Stimulated activated naive CD8-positive, alpha-beta T cell treated with anti-CD3 and anti-CD28 coated beads, Interleukin-15, amount 100 ng/mL, for 72 hours (primary cell): ENCODE results near the gene DIAPH2.
A peak's percentile ranks its signal among the peaks of the same experiment; 100 is the strongest.

Experiments used
- ATAC-seq: fragments of 150-1000 bp; cut with Tn5 transposase; 2 replicates; pipeline ENCODE4 v1.10.0; 2021; ENCODE audit warnings: mild to moderate bottlenecking, moderate library complexity
- DNase-seq, 2 donors: peaks; one replicate each; pipeline ENCODE4 v3.0.0; 2021 to 2022
- H3K27ac Mint-ChIP-seq, 2 donors: one replicate each; pipeline ENCODE4 v1.8.0; 2022; ENCODE audit warnings: mild to moderate bottlenecking in 2 of 2, mixed read lengths in 2 of 2, moderate library complexity in 2 of 2
- H3K27me3 Mint-ChIP-seq: one replicate; pipeline ENCODE4 v1.8.0; 2022; ENCODE audit warnings: mixed read lengths
- H3K4me1 Mint-ChIP-seq: one replicate; pipeline ENCODE4 v1.8.0; 2022; ENCODE audit warnings: mild to moderate bottlenecking, mixed read lengths
- H3K4me3 Mint-ChIP-seq, 2 donors: one replicate each; pipeline ENCODE4 v1.8.0; 2022; ENCODE audit warnings: mild to moderate bottlenecking in 2 of 2, mixed read lengths in 2 of 2, moderate library complexity in 1 of 2
- H3K9me3 Mint-ChIP-seq, 2 donors: one replicate each; pipeline ENCODE4 v1.8.0; 2022; ENCODE audit warnings: mixed read lengths in 2 of 2

The DIAPH2 gene

DNA sequence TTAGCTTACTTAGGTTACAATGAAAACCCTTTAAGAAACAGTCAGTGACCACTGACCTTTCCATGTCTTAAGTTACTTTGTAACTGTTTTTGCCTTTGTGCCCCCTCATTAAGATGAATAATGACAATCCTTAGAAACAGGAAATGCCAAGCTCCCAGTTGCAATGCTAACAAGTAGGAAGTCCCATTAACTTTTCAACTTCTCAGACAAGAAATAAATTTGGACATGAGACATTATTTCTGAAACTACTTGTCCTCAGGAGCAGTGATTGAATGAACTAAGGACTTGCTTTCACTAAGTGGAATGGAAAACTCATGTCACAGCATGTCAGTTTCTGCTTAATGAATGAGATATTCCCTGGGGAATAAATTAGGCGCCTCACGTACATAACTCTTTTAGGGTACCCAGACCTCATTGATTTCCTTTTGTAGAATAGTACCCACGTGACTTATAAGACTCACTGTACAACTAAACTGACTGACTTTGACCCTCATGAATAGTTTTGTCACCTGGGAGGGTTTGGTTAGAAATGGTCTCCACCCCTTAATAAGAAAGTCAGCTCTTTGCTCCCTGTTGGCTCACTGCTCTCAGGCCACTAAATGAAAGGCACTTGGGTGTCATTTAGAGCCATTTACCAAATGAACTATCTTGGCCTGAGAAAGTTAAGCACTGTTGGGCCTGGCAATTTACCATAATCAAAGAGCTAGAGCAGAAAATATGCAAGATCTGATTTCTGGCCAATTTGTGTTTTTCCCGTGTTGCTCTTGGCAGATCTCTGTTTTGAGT lies 582.9 kb downstream of the DIAPH2 start:
- no peak for DNase-seq
- ATAC-seq: no peak
- no peaks in the 10 kb centered on the region for H3K4me1 Mint-ChIP-seq
- no peaks in the 10 kb centered on the region for H3K27me3 Mint-ChIP-seq
- no peak overlapping the region for H3K4me3 Mint-ChIP-seq
- no peak overlapping the region for H3K27ac Mint-ChIP-seq
- no peaks in the 10 kb centered on the region for H3K9me3 Mint-ChIP-seq

DNA sequence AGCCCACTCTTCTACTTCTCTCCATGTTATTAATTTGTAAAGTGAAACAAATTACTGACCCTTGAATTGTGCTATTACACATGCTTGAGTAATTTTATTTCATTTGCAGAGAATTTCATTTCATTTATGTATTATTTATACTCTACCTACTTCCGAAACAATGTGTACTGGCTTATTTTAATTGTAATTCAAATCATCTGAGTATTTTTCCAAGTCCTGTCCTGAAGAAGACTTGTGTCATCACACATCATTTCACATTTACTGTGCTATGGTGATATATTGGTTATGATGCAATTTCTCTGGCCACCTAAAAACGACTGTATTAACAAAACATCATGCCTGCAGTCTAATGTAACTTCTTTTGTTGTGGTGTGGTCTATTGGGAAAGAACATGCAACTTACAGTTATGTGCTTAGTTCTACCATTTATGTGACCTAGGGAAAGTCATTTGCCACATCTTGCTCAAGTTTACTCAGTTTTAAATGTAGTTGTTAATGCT lies 583.6 kb downstream of the DIAPH2 start:
- DNase-seq (no peak), ATAC-seq (no peak)
- H3K27me3 Mint-ChIP-seq: no peaks in the 10 kb centered on the region
- H3K9me3 Mint-ChIP-seq: no peaks in the 10 kb centered on the region
- H3K27ac Mint-ChIP-seq: no peak overlapping the region
- H3K4me3 Mint-ChIP-seq: no peak overlapping the region
- H3K4me1 Mint-ChIP-seq: no peaks in the 10 kb centered on the region

DNA sequence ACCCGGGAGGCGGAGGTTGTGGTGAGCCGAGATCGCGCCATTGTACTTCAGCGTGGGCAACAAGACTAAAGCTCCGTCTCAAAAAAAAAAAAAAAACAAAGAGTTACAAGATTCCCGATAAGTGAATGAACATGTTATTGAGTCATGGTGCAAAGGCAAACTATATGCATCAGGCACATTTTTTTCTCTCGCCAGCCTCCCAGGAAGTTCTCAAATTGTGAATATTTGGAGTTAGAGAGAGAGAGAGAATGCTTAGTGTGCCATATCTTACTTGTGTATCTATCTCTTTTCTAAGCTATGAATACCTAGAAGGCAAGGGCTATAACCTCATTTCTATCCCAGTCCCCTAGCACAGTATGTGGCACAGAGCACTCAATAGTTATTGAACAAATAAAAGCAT lies 599.9 kb downstream of the DIAPH2 start:
- Mint-ChIP-seq H3K9me3 (no peaks in the 10 kb centered on the region), H3K27me3 (no peaks in the 10 kb centered on the region), H3K27ac (no peak overlapping the region)

DNA sequence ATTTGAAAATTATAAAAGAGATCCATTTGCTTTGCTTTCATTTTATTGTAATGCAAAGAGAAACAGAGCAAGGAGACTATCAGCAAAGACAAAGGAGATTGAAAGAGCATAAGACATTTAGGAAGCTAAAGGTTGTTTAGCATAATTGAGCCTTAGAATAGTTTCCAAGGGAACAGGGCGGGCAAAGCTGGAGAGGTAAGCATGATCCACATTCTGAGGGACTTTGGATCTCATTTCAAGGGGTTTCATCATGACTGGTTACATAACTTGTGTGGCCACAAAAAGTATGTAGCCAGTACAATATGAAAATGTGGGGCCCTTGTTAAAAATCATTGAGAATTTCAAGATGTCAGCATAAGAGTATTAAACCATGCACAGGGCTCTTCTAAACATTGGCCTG lies 605.6 kb downstream of the DIAPH2 start:
- no peaks in the 10 kb centered on the region for H3K4me1 Mint-ChIP-seq
- ATAC-seq (no peak), DNase-seq (no peak)
- H3K9me3 Mint-ChIP-seq: no peaks in the 10 kb centered on the region
- no peak overlapping the region for H3K4me3 Mint-ChIP-seq
- H3K27me3 Mint-ChIP-seq: no peaks in the 10 kb centered on the region
- H3K27ac Mint-ChIP-seq: no peak overlapping the region

More for the DNA sequence above, 599.9 kb downstream of the DIAPH2 start:
- no peak for ATAC-seq
- no peaks in the 10 kb centered on the region for H3K4me1 Mint-ChIP-seq
- H3K4me3 Mint-ChIP-seq: no peak overlapping the region
- DNase-seq: no peak

DNA sequence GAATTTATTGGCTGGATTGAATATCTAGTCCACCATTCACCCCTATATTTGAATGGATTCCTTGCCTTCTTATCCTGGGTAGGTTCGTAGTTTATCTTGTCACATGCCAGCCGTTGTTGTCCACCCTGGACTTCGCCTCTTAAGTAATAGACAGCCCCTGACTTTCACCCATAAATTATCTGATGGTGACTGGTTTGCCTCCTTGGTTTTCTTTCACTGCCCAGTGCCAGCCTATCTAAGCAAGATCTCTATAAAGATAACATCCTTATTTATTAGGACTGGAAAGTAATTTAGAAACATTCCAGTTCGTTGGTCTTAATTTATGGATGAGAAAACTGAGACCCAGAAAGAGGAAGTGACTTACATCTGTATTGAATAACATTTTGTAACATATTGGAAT lies 609.4 kb downstream of the DIAPH2 start:
- ATAC-seq (no peak), DNase-seq (no peak)
- Mint-ChIP-seq H3K27me3 (no peaks in the 10 kb centered on the region), H3K9me3 (no peaks in the 10 kb centered on the region), H3K4me1 (no peaks in the 10 kb centered on the region), H3K27ac (no peak overlapping the region), H3K4me3 (no peak overlapping the region)

DNA sequence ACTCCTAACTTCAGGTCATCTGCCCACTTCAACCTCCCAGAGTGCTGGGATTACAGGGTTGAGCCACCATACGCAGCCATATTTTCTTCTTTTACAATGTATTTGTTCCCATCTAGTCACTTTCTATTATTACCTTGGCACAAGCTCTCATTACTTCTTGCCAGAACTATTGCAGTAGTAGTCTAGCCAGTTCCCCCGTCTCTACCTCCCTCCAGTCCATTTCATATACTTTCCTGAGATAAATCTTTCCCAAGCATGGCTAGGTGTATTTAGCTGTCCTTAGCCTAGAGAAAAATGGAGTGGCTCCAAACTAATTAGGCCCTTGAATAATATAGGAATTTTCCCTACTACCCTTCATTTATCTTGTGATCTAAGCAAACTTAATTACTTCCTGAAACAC lies 611.3 kb downstream of the DIAPH2 start:
- ATAC-seq: no peak
- Mint-ChIP-seq H3K4me3 (no peak overlapping the region), H3K27ac (no peak overlapping the region)

DNA sequence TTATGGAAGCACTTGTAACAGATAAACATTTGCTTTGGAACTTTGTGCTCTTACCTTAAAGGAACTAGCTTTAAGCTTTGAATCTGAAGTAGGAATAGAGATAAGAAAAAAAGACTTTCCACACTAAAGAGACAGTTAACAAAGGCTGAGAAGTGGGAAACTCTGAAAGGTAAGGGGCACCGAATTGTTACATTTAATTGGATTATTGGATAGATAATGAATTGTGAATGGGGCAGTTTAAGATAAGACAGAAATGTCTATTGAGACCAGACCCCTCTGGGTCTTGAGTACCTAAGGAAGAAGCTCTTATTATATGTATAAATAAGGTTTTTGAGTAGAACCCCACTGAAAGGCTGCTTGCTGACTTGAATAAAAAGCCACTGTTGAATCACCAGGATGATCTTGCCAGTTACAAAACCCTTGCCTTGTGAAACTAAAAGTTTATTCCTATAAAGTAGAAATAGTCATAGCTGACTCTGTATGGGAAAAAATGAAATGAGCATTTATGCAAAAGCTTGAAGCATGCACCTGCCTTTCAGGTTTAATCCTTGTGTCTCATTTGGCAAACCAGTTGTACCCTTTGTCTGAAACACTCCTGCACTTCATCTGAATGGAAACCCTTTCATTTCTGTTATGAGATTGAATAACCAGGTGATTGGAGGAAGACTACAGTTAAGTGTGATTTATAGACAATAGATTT lies 622.3 kb downstream of the DIAPH2 start:
- no peaks in the 10 kb centered on the region for H3K4me1 Mint-ChIP-seq
- no peak overlapping the region for H3K4me3 Mint-ChIP-seq
- ATAC-seq (no peak), DNase-seq (no peak)
- H3K27ac Mint-ChIP-seq: no peak overlapping the region
- no peaks in the 10 kb centered on the region for H3K27me3 Mint-ChIP-seq
- H3K9me3 Mint-ChIP-seq: no peaks in the 10 kb centered on the region

More for the DNA sequence above, 611.3 kb downstream of the DIAPH2 start:
- DNase-seq: no peak
- Mint-ChIP-seq H3K9me3 (no peaks in the 10 kb centered on the region), H3K27me3 (no peaks in the 10 kb centered on the region), H3K4me1 (no peaks in the 10 kb centered on the region)

DNA sequence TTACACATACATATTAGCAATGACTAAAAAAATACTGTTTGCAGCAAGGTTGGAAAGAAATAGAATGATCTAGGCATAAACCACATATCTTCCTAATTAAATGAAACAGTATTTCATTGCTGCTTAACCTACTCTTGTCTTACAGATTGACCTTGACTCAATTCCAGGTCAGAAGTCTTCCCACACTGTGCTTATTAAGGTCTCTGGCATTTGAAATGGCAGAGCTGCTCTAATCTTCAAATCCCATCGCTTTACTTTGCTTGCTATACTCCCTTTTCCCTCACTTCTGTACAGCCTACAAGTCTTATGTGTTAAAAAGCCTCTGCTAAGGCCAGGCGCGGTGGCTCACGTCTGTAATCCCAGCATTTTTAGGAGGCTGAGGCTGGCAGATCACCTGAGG lies 623.5 kb downstream of the DIAPH2 start:
- no peaks in the 10 kb centered on the region for H3K4me1 Mint-ChIP-seq

DNA sequence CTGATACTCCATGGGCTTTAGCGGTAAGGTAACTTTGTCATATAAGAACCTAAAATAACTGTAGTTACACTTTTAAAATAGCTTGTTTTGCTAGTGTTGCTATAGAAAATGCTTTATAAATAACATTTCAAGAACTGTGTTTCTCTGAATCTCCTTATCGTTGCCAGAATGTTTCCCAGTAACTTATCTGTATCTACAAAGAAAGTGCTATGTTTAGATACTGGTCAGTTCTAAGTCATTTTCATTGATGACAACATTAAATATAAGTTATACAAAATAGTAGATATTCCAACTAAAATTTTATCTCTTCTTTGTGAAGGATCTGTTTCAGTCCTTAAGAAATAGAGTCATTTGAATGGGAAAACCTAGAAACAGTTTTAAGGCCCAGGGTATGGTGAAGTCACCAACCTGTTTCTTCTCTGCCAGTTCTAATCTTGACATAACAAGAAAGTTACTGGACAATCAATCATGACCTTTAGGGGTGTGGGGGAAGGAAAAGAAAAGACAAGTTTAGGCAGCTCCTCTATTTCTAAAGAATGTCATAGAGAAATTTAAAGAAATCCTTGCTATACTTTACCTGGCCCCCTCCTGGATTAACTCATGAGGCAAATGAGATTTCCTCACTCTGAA lies 625.0 kb downstream of the DIAPH2 start:
- ATAC-seq: no peak
- no peak for DNase-seq
- H3K27ac Mint-ChIP-seq: no peak overlapping the region
- no peaks in the 10 kb centered on the region for H3K27me3 Mint-ChIP-seq
- no peaks in the 10 kb centered on the region for H3K9me3 Mint-ChIP-seq
- H3K4me1 Mint-ChIP-seq: no peaks in the 10 kb centered on the region
- H3K4me3 Mint-ChIP-seq: no peak overlapping the region

More for the DNA sequence above, 623.5 kb downstream of the DIAPH2 start:
- peak overlapping the region in 1 of 2 donors; percentile 2 for H3K27ac Mint-ChIP-seq
- no peaks in the 10 kb centered on the region for H3K9me3 Mint-ChIP-seq
- no peak overlapping the region for H3K4me3 Mint-ChIP-seq
- H3K27me3 Mint-ChIP-seq: no peaks in the 10 kb centered on the region
- DNase-seq (no peak), ATAC-seq (no peak)

DNA sequence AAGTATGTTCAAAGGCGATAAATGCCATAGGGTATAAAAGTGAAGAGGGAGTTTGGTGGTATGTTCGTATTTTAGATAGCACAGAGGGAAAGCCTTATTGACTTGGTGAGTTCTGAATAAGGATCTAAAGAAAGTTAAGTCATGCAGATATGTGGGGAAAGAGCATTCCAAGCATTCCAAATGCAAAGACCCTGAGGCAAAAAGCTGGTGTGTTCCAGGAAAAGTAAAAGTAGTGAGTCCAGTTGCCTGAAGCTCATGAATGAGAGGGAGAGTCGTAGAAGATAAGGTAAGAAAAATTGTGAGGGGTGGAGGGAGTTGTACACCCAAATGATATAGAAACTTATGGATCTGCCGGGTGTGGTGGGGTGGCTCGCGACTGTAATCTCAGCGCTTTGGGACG lies 625.7 kb downstream of the DIAPH2 start:
- no peak for DNase-seq
- Mint-ChIP-seq H3K27ac (no peak overlapping the region), H3K4me3 (no peak overlapping the region), H3K27me3 (no peaks in the 10 kb centered on the region), H3K4me1 (no peaks in the 10 kb centered on the region), H3K9me3 (no peaks in the 10 kb centered on the region)
- no peak for ATAC-seq

DNA sequence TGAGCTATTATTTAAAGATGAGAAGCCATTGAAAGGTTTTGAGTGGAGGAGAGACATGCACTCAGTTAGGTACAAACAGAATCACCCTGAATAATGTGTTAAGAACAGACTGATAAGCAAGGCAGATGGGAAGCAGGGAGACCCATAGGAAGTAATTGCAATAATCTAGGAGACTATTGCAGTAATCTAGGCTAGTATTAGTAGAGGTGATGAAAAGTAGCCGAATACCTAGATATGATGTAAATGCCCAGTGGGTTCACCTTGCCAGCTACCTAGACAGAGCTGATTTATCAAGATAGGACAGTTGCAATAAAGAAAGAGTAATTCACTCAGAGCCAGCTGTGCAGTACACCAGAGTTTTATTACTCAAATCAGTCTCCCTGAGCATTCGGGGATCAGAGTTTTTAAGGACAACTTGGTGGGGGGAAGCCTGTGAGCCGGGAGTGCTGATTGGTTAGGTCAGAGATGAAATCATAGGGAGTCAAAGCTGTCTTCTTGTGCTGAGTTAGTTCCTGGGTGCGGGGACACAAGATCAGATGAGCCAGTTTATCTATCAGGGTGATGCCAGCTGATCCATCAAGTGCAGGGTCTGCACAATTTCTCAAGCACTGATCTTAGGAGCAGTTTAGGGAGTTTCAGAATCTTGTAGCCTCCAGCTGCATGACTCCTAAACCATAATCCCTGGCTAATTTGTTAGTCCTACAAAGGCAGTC lies 626.6 kb downstream of the DIAPH2 start:
- H3K9me3 Mint-ChIP-seq: no peaks in the 10 kb centered on the region
- H3K27ac Mint-ChIP-seq: no peak overlapping the region
- H3K27me3 Mint-ChIP-seq: no peaks in the 10 kb centered on the region
- ATAC-seq (no peak), DNase-seq (no peak)
- no peaks in the 10 kb centered on the region for H3K4me1 Mint-ChIP-seq
- H3K4me3 Mint-ChIP-seq: no peak overlapping the region

DNA sequence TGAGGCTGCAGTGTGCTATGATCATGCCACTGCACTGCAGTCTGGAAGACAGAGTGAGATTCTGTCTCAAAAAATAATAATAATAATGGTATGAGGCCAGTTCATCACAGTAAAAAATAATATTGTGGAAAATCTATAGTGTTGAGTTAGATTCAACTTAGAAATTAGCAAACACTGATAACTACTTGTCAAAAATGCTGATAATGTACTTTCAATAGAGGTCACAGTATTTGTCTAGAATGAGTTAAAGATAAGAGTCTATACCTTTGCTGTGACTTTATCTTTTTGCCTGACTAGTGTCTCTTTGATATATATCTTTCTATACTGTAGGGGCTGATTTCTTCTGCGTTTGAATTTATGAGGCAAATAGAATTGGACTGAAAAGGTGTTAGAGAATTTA lies 629.7 kb downstream of the DIAPH2 start:
- Mint-ChIP-seq H3K27me3 (no peaks in the 10 kb centered on the region), H3K4me1 (no peaks in the 10 kb centered on the region), H3K9me3 (no peaks in the 10 kb centered on the region), H3K4me3 (no peak overlapping the region), H3K27ac (no peak overlapping the region)
- no peak for DNase-seq
- ATAC-seq: no peak

DNA sequence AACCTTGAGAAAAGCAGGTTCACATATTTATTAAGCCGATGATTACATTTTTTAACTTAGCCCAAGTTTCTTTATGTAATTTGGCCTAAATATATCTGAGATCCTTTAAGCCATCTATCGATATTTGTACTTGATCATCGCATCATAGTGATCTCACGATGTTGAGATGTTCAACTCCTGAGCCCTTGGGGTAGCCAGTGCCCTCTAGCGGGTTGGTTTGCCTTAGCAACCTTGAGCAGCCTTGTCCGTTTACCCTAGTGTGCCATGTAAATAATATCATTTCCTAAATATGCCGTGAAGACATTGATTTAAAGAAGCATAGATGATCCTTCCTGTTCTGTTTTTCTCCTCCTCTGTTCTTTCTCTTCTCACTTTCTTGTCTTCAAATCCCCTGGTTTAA lies 631.3 kb downstream of the DIAPH2 start:
- Mint-ChIP-seq H3K27me3 (no peaks in the 10 kb centered on the region), H3K4me3 (no peak overlapping the region), H3K9me3 (no peaks in the 10 kb centered on the region), H3K27ac (no peak overlapping the region), H3K4me1 (no peaks in the 10 kb centered on the region)
- ATAC-seq (no peak), DNase-seq (no peak)

DNA sequence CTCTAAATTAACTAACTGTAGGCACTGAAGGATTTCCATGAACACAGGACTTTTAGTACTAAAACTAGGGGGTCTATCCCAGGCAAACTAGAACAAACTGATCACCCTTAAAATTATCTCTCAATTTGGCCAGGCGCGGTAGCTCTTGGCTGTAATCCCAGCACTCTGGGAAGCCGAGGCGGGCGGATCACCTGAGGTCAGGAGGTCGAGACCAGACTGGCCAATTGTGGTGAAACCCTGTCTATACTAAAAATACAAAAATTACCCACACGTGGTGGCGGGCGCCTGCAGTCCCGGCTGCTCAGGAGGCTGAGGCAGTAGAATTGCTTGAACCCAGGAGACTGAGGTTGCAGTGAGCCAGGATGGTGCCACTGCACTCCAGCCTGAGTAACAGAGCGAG lies 635.7 kb downstream of the DIAPH2 start:
- no peak overlapping the region for H3K27ac Mint-ChIP-seq
- H3K4me1 Mint-ChIP-seq: no peaks in the 10 kb centered on the region
- no peaks in the 10 kb centered on the region for H3K9me3 Mint-ChIP-seq
- no peak overlapping the region for H3K4me3 Mint-ChIP-seq
- H3K27me3 Mint-ChIP-seq: no peaks in the 10 kb centered on the region
- no peak for ATAC-seq
- DNase-seq: no peak

DNA sequence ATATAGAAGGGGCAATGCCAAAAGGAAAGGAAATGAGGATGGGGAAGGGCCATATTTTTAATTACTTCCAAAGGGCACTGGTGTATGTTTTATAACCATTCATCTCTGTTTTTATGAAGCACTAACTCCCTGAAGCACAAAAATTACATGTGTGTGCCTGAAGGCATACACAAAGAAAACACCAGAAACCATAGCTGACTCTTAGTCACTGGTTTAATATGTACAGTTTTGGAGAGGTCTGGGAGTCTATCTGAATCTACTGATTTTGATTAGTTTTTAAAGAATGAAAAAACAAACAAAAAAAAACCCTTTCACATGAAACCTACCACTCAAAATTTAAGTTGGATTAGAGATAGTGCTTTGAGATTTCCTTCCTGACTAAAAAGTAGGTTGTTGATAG lies 637.8 kb downstream of the DIAPH2 start:
- Mint-ChIP-seq H3K4me1 (no peaks in the 10 kb centered on the region), H3K4me3 (no peak overlapping the region), H3K27ac (no peak overlapping the region), H3K27me3 (no peaks in the 10 kb centered on the region), H3K9me3 (no peaks in the 10 kb centered on the region)
- ATAC-seq (no peak), DNase-seq (no peak)

DNA sequence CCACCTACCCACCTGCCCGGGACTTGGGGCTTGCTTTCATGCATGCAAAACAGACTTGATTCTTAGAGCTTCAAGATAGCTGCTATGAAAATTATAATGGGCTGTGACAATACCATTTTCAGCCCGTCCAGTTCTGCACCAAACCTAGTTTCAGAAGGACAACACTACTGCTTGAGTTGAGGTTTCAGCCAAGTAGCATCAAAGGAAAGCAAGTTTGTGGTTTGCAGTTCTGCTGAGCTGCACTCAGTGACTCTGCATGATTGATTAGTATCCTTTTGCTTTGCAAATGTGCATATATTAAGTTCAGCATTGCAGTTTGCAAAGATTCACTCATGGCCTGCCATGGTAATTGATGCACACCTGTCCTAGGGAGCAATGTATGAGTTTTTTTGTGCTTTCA lies 641.8 kb downstream of the DIAPH2 start:
- Mint-ChIP-seq H3K4me1 (peaks cover 6% of the 10 kb centered on the region), H3K4me3 (no peak overlapping the region), H3K27ac (no peak overlapping the region), H3K9me3 (no peaks in the 10 kb centered on the region), H3K27me3 (no peaks in the 10 kb centered on the region)
- no peak for ATAC-seq
- no peak for DNase-seq
